ENCODE measurements around the gene INPP5D. TPM values are rescaled to one million over a fixed set of nuclear protein-coding genes. Genes with fewer than 3 reads are reported as not detected.
A peak's percentile ranks its signal among the peaks of the same experiment; 100 is the strongest.

INPP5D gene
- total RNA-seq (2022) (not detected in 2 replicates), Bru-seq, nascent RNA (percentile 1 among the genes with signal in this experiment), BruChase-seq, experiment 1, labeled RNA remaining after a 6-hour chase (not detected), BruChase-seq, experiment 2, labeled RNA remaining after a 2-hour chase (percentile 0 among the genes with signal in this experiment)
- long read RNA-seq: 0 reads

DNA sequence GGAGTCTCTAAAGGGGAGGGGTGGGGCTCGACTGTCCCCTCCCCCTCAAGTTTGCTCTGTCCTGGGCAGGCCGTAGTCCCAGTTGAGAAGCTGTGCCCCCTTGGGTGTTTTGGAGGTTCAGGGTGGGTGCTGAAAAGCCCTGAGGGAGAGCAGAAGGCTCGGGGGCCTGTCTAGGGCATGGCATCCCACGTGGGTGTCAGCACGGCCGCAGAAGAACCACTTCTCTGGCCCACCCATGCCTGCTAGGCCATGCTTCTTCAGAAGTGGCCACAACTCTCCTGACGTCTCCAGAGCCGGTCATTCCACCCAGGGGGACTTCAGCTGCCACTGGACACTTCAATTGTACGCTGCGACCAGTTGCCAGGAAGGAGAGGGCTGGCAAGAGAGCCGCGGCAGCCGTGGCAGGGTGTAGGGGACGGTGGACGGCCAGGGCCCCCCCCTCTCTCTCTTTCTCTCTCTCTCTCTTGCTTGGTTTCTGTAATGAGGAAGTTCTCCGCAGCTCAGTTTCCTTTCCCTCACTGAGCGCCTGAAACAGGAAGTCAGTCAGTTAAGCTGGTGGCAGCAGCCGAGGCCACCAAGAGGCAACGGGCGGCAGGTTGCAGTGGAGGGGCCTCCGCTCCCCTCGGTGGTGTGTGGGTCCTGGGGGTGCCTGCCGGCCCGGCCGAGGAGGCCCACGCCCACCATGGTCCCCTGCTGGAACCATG is at the start of gene INPP5D:
INPP5D (plus strand) TSS at position 546 of the 704 bp plus-strand sequence; CDS start at position 683, 137 bp downstream.
- BruUV-seq (replicated peaks): no TSS peak
- H3K9me3 Mint-ChIP-seq (ENCODE audit: low read depth, unreplicated experiment): no peaks in the 10 kb centered on the region
- H3K27me3 Mint-ChIP-seq (ENCODE audit: unreplicated experiment): peaks cover 14% of the 10 kb centered on the region
- intact Hi-C loops (cut with micrococcal nuclease; ENCODE audit: unreplicated experiment): loop anchor here (10.0 kb wide), 1 partner anchor 205 kb away; no protein-coding TSS in a partner anchor
- DNase-seq: no peak
- TF ChIP-seq, protein P1, sequence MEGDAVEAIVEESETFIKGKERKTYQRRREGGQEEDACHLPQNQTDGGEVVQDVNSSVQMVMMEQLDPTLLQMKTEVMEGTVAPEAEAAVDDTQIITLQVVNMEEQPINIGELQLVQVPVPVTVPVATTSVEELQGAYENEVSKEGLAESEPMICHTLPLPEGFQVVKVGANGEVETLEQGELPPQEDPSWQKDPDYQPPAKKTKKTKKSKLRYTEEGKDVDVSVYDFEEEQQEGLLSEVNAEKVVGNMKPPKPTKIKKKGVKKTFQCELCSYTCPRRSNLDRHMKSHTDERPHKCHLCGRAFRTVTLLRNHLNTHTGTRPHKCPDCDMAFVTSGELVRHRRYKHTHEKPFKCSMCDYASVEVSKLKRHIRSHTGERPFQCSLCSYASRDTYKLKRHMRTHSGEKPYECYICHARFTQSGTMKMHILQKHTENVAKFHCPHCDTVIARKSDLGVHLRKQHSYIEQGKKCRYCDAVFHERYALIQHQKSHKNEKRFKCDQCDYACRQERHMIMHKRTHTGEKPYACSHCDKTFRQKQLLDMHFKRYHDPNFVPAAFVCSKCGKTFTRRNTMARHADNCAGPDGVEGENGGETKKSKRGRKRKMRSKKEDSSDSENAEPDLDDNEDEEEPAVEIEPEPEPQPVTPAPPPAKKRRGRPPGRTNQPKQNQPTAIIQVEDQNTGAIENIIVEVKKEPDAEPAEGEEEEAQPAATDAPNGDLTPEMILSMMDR (IDR thresholded peaks at IDR 0.05; ENCODE audit: unreplicated experiment): no peak
- H3K4me3 Mint-ChIP-seq (ENCODE audit: low read depth, unreplicated experiment): no peak within 1 kb of the TSS
- no peaks in the 10 kb centered on the region for H3K4me1 Mint-ChIP-seq (ENCODE audit: low read depth, unreplicated experiment)
- CTCF ChIA-PET: no interaction called here
- no peak within 1 kb of the TSS for H3K27ac Mint-ChIP-seq (ENCODE audit: unreplicated experiment)
- H3K36me3 Mint-ChIP-seq (ENCODE audit: insufficient read depth, unreplicated experiment): no peaks in the 10 kb centered on the region

DNA sequence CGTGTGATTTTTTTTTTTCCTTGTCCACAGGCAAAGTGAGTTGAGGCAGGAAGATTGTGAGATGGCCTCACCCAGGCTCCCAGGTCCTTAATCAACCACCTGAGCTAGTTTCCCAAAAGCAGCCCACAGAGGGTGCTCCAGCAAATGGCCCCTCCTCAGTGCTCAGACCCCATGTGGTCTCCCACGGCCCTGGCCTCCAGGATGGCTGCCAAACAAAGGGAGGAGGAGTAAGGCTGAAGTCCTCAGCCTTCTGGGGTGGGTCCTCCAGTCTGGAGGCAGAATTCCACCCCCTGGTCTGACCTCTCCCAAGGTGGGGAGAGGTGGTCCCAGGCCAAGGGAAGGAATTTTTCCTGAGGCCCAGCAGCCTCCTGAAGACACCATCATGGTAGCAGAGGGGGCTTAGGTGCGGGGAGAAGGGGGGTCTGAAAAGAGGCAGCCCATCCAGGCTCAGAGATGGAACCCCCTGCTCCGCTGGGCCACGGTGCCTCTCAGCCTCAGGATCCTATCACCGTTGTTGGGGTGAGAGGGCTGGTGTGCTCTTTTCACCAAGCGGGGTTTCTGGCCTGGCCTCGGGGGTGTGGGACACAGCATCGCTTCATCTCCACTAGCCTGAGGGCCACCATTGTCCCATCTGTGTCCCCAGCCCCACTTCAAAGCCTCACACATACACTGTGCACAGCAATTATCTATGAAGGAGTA is 49.4 kb upstream of the INPP5D start:
- Mint-ChIP-seq H3K4me1 (ENCODE audit: low read depth, unreplicated experiment) (peaks cover 24% of the 10 kb centered on the region), H3K36me3 (ENCODE audit: insufficient read depth, unreplicated experiment) (no peaks in the 10 kb centered on the region), H3K9me3 (ENCODE audit: low read depth, unreplicated experiment) (peaks cover 4% of the 10 kb centered on the region), H3K4me3 (ENCODE audit: low read depth, unreplicated experiment) (no peak overlapping the region), H3K27ac (ENCODE audit: unreplicated experiment) (no peak overlapping the region), H3K27me3 (ENCODE audit: unreplicated experiment) (peaks cover 3% of the 10 kb centered on the region)
- no peak for DNase-seq
- CTCF ChIA-PET: no interaction called here
- no TSS peak for BruUV-seq (replicated peaks)
- intact Hi-C loops (cut with micrococcal nuclease; ENCODE audit: unreplicated experiment): no loop called here
- TF ChIP-seq, protein P1 (IDR thresholded peaks at IDR 0.05; ENCODE audit: unreplicated experiment): no peak

DNA sequence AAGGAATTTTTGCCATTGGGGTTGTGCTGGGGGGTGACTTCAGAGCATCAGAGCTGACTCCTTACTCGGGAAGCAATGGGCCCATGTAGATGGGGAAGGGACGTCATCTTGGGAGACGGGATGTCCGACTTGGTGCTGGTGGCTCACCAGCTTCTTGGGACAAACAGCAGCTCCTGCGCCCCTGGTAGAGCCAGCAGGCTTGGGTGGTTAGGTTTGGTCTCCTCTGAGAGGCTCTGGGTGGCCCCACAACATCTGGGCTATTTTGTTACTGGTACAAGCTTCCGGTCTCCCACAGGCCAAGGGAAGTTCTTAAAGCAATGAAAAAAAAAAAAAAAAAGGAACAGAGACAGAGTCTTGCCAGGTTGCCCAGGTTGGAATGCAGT is 48.9 kb upstream of the INPP5D start:
- DNase-seq: no peak
- peaks cover 4% of the 10 kb centered on the region for H3K9me3 Mint-ChIP-seq (ENCODE audit: low read depth, unreplicated experiment)
- no peaks in the 10 kb centered on the region for H3K27me3 Mint-ChIP-seq (ENCODE audit: unreplicated experiment)
- H3K4me3 Mint-ChIP-seq (ENCODE audit: low read depth, unreplicated experiment): no peak overlapping the region
- no TSS peak for BruUV-seq (replicated peaks)
- no peaks in the 10 kb centered on the region for H3K36me3 Mint-ChIP-seq (ENCODE audit: insufficient read depth, unreplicated experiment)
- TF ChIP-seq, protein P1 (IDR thresholded peaks at IDR 0.05; ENCODE audit: unreplicated experiment): no peak
- intact Hi-C loops (cut with micrococcal nuclease; ENCODE audit: unreplicated experiment): no loop called here
- CTCF ChIA-PET: no interaction called here
- no peak overlapping the region for H3K27ac Mint-ChIP-seq (ENCODE audit: unreplicated experiment)
- peaks cover 24% of the 10 kb centered on the region for H3K4me1 Mint-ChIP-seq (ENCODE audit: low read depth, unreplicated experiment)

DNA sequence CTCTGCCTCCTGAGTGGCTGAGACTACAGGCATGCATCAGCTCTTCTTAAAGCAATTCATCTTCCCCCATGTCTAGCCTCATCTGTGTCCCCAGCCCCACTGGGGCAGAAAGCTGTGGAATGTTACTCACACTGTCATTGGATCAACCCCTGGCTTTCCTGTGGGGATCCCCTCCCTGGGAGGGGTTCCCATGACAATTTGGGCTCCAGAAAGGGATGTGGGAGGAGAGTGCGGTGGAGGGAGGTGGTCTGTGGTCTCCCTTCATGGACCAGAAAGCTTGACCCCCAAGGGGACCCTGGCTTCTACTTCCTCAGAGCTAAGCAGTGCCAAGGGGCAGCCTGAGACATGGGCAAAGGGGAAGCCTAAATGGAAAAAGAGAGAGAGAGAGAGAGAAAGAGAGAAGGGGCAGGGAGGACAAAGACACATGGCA is 48.4 kb upstream of the INPP5D start:
- H3K27me3 Mint-ChIP-seq (ENCODE audit: unreplicated experiment): no peaks in the 10 kb centered on the region
- DNase-seq: no peak
- peaks cover 4% of the 10 kb centered on the region for H3K9me3 Mint-ChIP-seq (ENCODE audit: low read depth, unreplicated experiment)
- intact Hi-C loops (cut with micrococcal nuclease; ENCODE audit: unreplicated experiment): no loop called here
- BruUV-seq (replicated peaks): no TSS peak
- H3K27ac Mint-ChIP-seq (ENCODE audit: unreplicated experiment): no peak overlapping the region
- TF ChIP-seq, protein P1 (IDR thresholded peaks at IDR 0.05; ENCODE audit: unreplicated experiment): no peak
- CTCF ChIA-PET: no interaction called here
- H3K4me1 Mint-ChIP-seq (ENCODE audit: low read depth, unreplicated experiment): peaks cover 24% of the 10 kb centered on the region
- no peak overlapping the region for H3K4me3 Mint-ChIP-seq (ENCODE audit: low read depth, unreplicated experiment)
- H3K36me3 Mint-ChIP-seq (ENCODE audit: insufficient read depth, unreplicated experiment): no peaks in the 10 kb centered on the region

Data from Calu3 (cell line).